OCI-M1 (cell line): ENCODE measurements around the gene FBN2.
"Not testable (repeated sequence)": the region's sequence is repeated elsewhere in the genome, so short reads cannot be mapped to it uniquely, and the experiment has no call there.

Source experiments
- DNase-seq: peaks from one replicate; lab custom pipeline; 2025; lab: John Stamatoyannopoulos, UW

Gene FBN2

GRCh38 chr5:128534726-128535125, 3.3 kb downstream of the FBN2 start:
- DNase-seq = no peak

DNA sequence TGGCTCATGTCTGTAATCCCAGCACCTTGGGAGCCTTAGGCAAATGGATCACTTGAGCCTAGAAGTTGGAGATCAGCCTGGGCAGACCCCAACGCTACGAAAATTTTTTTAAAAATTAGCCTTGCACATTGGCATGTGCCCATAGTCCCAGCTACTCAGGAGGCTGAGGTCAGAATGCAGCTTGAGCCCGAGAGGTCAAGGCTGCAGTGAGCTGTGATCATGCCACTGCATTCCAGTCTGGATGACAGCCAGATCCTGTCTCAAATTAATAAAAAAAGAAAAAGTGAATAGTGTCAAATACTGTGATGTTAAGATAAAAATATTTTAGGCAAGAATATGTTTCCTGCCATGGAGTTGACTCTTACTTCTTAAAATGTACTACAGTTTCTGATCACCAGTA, 5.3 kb downstream of the FBN2 start:
- no peak for DNase-seq

DNA sequence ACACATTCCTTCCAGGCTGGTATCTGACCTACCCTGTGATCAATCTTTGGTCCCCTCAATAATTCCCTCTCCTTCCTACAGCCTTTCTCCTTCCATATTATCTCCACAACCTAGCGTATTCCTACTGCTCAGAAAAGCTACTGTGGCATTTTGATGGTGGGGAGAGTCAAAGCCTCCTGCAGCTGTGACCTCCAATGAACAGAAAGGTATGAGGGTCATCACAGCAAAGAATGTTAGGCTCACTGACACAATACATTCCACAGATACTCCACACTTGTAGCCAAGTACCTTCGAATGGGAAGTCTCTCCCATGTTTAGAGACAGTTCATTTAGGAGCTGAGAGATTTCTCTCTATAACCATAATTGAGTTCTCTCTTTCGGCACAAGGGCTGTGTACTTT, 5.9 kb downstream of the FBN2 start:
- DNase-seq = no peak

GRCh38 chr5:128528637-128529255, 9.3 kb downstream of the FBN2 start:
- DNase-seq = no peak

DNA sequence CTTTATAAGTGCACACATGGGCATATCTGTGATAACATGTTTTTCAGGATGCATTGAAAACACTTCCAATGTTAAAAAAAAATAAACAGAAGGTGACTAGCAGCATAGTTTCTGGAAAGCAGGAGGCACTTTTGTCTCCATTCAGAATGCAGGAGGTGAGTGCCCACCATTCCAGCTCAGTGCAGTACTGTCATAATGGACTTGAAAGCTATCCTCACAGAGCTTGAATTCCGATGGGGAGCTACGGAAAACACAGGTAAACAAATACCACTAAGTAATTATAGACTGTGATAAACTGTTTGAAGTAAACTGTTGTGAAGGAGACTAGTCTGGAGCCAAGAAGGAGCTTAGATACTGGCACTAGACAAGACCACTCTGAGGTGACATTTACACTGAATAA, 9.9 kb downstream of the FBN2 start:
- DNase-seq = no peak

GRCh38 chr5:128527077-128527476, 11.0 kb downstream of the FBN2 start:
- DNase-seq = no peak

DNA sequence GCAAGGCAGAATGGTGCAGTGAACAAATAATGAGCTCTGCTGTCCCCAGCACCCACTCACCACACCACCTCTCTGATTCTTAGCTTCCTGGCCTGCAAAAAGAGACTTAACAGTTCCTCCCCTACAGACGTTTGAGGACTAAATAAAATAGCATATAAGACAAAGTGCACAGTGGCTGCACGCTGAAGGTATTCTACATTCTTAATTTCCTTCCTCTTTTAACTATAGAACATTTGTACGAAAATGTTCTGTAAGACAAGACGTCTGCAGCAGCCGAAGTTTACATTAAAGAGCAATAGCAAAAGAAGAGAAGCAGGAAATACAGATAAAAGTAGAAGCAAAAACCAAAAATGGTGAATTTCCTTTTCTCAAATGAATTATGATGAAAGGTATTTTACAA, 15.7 kb downstream of the FBN2 start:
- no peak for DNase-seq

DNA sequence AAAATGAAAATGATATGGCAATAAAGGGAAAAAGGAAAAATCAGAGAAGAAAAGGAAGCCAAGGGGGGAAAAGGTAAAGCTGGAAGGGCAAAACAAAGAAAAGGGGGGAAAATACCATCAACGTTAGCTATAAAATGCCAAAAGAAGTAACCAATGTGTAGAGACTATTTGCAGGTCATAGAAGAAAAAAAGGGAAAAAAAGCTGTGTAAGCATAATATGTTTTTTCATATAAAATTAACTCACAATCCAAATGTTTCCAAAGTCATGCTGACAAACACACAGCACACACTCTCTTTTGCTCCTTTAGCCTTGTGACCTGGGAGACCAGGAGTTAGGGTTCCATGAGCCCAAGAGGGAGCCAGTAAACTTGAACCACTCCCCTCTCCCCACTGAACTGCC, 18.2 kb downstream of the FBN2 start:
- no peak for DNase-seq

DNA sequence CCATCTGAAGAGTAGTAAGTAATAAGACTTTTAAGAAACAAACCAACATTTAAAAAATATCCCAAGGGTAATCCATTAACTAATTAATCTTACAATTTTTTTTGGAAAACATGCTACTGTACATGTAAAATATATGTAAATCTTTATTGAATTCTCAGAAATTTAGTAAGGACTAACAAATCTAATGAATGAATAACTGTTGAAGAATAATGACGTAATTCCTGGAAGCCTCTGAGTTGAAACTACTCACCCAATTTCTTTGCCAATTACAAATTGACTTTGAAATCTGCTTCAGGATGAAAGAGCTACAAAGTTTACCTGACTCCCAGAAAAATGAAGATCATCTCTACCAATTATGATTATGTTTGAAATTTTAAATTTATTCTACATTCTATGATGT, 21.1 kb downstream of the FBN2 start:
- no peak for DNase-seq

GRCh38 chr5:128513806-128514205, 24.2 kb downstream of the FBN2 start:
- DNase-seq = no peak

GRCh38 chr5:128512894-128513293, 25.2 kb downstream of the FBN2 start:
- DNase-seq = no peak

- no peak for DNase-seq
Observed at GRCh38 chr5:128506643-128507042, 31.4 kb downstream of the FBN2 start.

GRCh38 chr5:128503727-128504126, 34.3 kb downstream of the FBN2 start:
- not testable (repeated sequence) for DNase-seq

- DNase-seq = peak; percentile 6
Observed at GRCh38 chr5:128498844-128499455, 39.1 kb downstream of the FBN2 start.

DNA sequence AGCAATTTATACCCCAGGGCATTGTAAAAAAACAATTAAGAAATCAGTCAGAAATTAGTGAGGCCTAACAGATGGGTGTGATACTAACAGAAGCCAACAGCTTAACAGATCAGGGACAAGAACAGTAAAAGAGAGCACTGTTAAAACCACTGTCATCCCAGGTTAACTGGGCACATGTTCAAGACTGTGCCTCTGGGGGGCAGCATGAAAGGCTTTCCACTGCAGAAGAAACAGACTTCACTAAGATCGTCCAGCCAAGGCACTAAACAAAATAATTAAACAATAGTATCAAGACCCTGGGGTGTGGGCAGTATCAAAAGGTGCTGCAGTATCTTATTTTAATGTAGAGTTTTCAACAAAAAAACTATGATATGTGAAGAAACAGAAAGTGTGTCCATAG, 43.5 kb downstream of the FBN2 start:
- no peak for DNase-seq

GRCh38 chr5:128493657-128494329, 44.3 kb downstream of the FBN2 start:
- DNase-seq = no peak

DNA sequence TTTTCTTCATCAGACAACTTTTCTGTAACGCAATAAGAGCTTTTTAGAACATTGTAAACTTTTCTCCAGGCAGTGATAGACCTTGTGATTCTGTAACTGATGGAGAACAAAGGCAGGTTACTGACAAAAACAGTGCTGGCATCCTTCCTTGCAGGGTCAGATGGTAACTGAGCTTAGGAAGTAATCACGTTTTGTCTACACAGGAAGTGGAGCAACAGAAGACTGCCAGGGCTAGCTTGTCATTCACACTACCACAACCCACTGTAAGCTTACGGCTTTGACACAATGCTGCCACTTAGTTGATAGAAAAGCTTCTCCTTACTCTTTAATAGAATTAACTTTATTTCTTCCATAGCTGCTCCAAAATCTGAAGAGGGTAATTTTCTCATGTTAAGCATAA, 46.8 kb downstream of the FBN2 start:
- no peak for DNase-seq

DNA sequence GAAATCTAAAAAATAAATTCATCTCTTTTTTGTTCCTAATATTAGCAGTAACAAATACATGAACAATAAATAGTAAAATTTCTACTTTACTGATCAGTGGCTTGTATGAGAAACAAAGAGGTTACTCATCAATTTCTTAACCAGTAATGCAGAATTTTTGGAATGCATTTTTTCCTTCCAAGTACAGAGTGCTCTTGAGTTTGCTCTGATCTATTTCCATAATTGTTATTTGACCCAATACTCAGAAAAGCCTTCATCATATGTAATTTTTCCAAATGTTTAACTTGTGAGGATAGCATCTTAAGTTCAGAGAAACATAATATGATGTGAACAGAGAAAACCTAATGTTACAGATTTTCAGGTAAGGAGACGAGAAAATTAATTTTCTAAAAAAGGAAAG, 47.3 kb downstream of the FBN2 start:
- DNase-seq = no peak

- DNase-seq = no peak
Observed at GRCh38 chr5:128487041-128487440, 51.0 kb downstream of the FBN2 start.

- DNase-seq = no peak
Observed at GRCh38 chr5:128483738-128484137, 54.3 kb downstream of the FBN2 start.

DNA sequence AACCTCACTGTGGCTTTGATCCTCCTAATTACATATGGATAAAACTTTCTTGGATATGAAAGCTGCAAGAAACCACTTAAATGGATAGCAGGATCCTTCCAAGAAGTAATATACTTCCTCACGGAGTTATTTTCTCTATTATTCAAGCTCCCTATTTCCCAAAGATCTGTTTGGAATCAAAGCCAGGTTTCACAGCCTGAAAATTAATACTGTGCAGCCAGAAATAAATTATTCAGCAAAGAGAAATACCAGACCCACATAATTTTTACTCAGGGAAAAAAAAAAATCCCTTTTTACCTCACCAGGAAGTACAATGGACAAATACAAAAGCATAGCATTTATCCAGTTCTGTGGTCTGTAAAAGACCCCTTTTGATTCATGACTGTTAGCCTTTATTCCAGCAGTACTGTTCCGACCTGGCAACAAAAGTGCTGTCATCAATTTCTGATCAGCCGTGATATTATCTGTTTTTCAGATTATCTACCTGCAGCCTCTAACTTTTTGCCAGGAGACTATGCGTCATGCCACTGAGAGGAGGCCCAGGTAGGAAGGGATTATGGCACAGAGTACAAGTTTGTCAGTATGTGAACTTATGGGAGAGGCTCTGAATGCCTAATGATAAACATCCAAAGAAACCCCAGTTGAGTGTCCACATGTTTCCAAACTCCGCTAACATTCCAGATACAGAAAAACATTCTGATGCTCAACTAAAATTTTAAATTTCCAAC, 57.0 kb downstream of the FBN2 start:
- DNase-seq = no peak

DNA sequence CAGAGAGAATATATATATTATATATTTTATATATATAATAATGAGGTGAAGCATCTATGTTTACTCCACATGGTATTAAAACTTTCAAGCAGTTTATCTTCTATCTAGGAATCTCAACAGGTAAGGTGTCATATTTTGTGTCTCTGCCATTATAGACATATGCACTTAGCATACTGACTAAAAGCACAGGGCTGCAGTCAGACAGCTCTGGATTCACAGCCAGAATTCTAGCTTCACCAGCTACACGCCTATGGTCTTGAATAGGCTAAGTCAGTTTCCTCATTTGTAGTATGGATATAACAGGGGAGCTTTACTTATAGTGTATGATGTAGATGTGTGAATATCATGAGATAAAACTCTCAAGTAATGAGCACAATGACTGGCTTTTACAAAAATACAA, 57.9 kb downstream of the FBN2 start:
- no peak for DNase-seq
